Measurements from ENCODE around the gene DNM3. TPM values are rescaled to one million over a fixed set of nuclear protein-coding genes. Genes with fewer than 3 reads are reported as not detected.

The DNM3 gene
- total and polyA plus RNA-seq, 2 experiments from 2014 or later = 0.11 to 1.4 TPM

GRCh38 chr1:172287208-172287607, 445.9 kb downstream of the DNM3 start:
- no peaks in the 10 kb centered on the region for H3K9me2 ChIP-seq (ENCODE audit: insufficient read depth)
- peak overlapping the region; percentile 69 for H3K27ac ChIP-seq
- H4K20me1 ChIP-seq (ENCODE audit: insufficient read depth) = no peaks in the 10 kb centered on the region
- TF ChIP-seq EZH2 (IDR thresholded peaks at IDR 0.05; ENCODE audit: insufficient read depth, poor library complexity, severe bottlenecking) (no peak), EZH2phosphoT487 (IDR thresholded peaks at IDR 0.05; ENCODE audit: insufficient read depth, low read depth) (no peak)
- peak; percentile 91 for DNase-seq
- H3K9ac ChIP-seq = no peak overlapping the region
- H3K9me3 ChIP-seq (ENCODE audit: low read depth) = no peaks in the 10 kb centered on the region
- peaks cover 13% of the 10 kb centered on the region for H3K4me1 ChIP-seq (ENCODE audit: insufficient read depth)
- in situ Hi-C loops (cut with MboI) = no loop called here
- peaks cover 11% of the 10 kb centered on the region for H3F3A ChIP-seq (ENCODE audit: insufficient read depth)
- H3K4me3 ChIP-seq = peak overlapping the region; percentile 29; the same call in 1 of the 2 replicates
- no peaks in the 10 kb centered on the region for H3K79me2 ChIP-seq (ENCODE audit: insufficient read depth)
- no peak overlapping the region for H2AFZ ChIP-seq
- peak overlapping the region; percentile 32 for H3K4me2 ChIP-seq (ENCODE audit: unreplicated experiment)
- H3K36me3 ChIP-seq (ENCODE audit: low read depth) = no peaks in the 10 kb centered on the region
- H3K27me3 ChIP-seq (replicated peaks; ENCODE audit: insufficient read depth) = no peaks in the 10 kb centered on the region

- peaks cover 20% of the 10 kb centered on the region for H3K4me1 ChIP-seq (ENCODE audit: insufficient read depth)
- no peak overlapping the region for H3K27ac ChIP-seq
- H3K27me3 ChIP-seq (replicated peaks; ENCODE audit: insufficient read depth) = no peaks in the 10 kb centered on the region
- H3F3A ChIP-seq (ENCODE audit: insufficient read depth) = peaks cover 17% of the 10 kb centered on the region
- no peak overlapping the region for H3K9ac ChIP-seq
- in situ Hi-C loops (cut with MboI) = no loop called here
- no peak overlapping the region for H2AFZ ChIP-seq
- H4K20me1 ChIP-seq (ENCODE audit: insufficient read depth) = no peaks in the 10 kb centered on the region
- no peaks in the 10 kb centered on the region for H3K36me3 ChIP-seq (ENCODE audit: low read depth)
- TF ChIP-seq EZH2 (IDR thresholded peaks at IDR 0.05; ENCODE audit: insufficient read depth, poor library complexity, severe bottlenecking) (no peak), EZH2phosphoT487 (IDR thresholded peaks at IDR 0.05; ENCODE audit: insufficient read depth, low read depth) (no peak)
- H3K4me2 ChIP-seq (ENCODE audit: unreplicated experiment) = no peak overlapping the region
- H3K79me2 ChIP-seq (ENCODE audit: insufficient read depth) = no peaks in the 10 kb centered on the region
- no peaks in the 10 kb centered on the region for H3K9me2 ChIP-seq (ENCODE audit: insufficient read depth)
- no peak overlapping the region for H3K4me3 ChIP-seq
- H3K9me3 ChIP-seq (ENCODE audit: low read depth) = no peaks in the 10 kb centered on the region
- 92 to 93% methylated on average over 4 of the region's 4 CpGs for WGBS, 2 experiments (ENCODE audit: low coverage in 1 of 2, low lambda C conversion rate in 2 of 2, missing lambda C conversion rate in 2 of 2)
- no peak for DNase-seq
These were observed 447.3 kb downstream of the DNM3 start for GRCh38 chr1:172288581-172288980.

GRCh38 chr1:172289448-172289847, 448.1 kb downstream of the DNM3 start:
- Histone ChIP-seq H3K9me2 (ENCODE audit: insufficient read depth) (no peaks in the 10 kb centered on the region), H3K27ac (no peak overlapping the region), H3K4me2 (ENCODE audit: unreplicated experiment) (no peak overlapping the region), H3K27me3 (replicated peaks; ENCODE audit: insufficient read depth) (no peaks in the 10 kb centered on the region), H3K4me3 (no peak overlapping the region), H3K4me1 (ENCODE audit: insufficient read depth) (peaks cover 20% of the 10 kb centered on the region), H3F3A (ENCODE audit: insufficient read depth) (peaks cover 17% of the 10 kb centered on the region), H3K36me3 (ENCODE audit: low read depth) (no peaks in the 10 kb centered on the region), H3K9me3 (ENCODE audit: low read depth) (no peaks in the 10 kb centered on the region), H4K20me1 (ENCODE audit: insufficient read depth) (no peaks in the 10 kb centered on the region), H3K79me2 (ENCODE audit: insufficient read depth) (no peaks in the 10 kb centered on the region), H3K9ac (no peak overlapping the region), H2AFZ (no peak overlapping the region)
- DNase-seq = no peak
- TF ChIP-seq EZH2 (IDR thresholded peaks at IDR 0.05; ENCODE audit: insufficient read depth, poor library complexity, severe bottlenecking) (no peak), EZH2phosphoT487 (IDR thresholded peaks at IDR 0.05; ENCODE audit: insufficient read depth, low read depth) (no peak)
- 92% methylated on average over 2 of the region's 2 CpGs for WGBS, 2 experiments (ENCODE audit: low coverage in 1 of 2, low lambda C conversion rate in 2 of 2, missing lambda C conversion rate in 2 of 2)
- in situ Hi-C loops (cut with MboI) = no loop called here

- Histone ChIP-seq H4K20me1 (ENCODE audit: insufficient read depth) (no peaks in the 10 kb centered on the region), H3K4me1 (ENCODE audit: insufficient read depth) (0 out of 2 replicates have a peak, but pooled peaks cover 7% of the 10 kb centered on the region), H3K27me3 (replicated peaks; ENCODE audit: insufficient read depth) (no peaks in the 10 kb centered on the region), H3K36me3 (ENCODE audit: low read depth) (no peaks in the 10 kb centered on the region), H3K9ac (no peak overlapping the region), H3F3A (ENCODE audit: insufficient read depth) (0 out of 2 replicates have a peak, but pooled peaks cover 6% of the 10 kb centered on the region), H3K79me2 (ENCODE audit: insufficient read depth) (no peaks in the 10 kb centered on the region), H3K9me2 (ENCODE audit: insufficient read depth) (no peaks in the 10 kb centered on the region), H3K27ac (no peak overlapping the region), H3K4me2 (ENCODE audit: unreplicated experiment) (no peak overlapping the region), H3K4me3 (no peak overlapping the region), H2AFZ (no peak overlapping the region), H3K9me3 (ENCODE audit: low read depth) (no peaks in the 10 kb centered on the region)
- TF ChIP-seq EZH2phosphoT487 (IDR thresholded peaks at IDR 0.05; ENCODE audit: insufficient read depth, low read depth) (no peak), EZH2 (IDR thresholded peaks at IDR 0.05; ENCODE audit: insufficient read depth, poor library complexity, severe bottlenecking) (no peak)
- no peak for DNase-seq
- WGBS, 2 experiments (ENCODE audit: low coverage in 1 of 2, low lambda C conversion rate in 2 of 2, missing lambda C conversion rate in 2 of 2) = 57 to 59% methylated on average over 3 of the region's 3 CpGs
- in situ Hi-C loops (cut with MboI) = no loop called here
These were observed 451.5 kb downstream of the DNM3 start for GRCh38 chr1:172292840-172293239.

- Histone ChIP-seq H2AFZ (no peak overlapping the region), H3K79me2 (ENCODE audit: insufficient read depth) (no peaks in the 10 kb centered on the region), H3F3A (ENCODE audit: insufficient read depth) (0 out of 2 replicates have a peak, but pooled peaks cover 6% of the 10 kb centered on the region), H3K27me3 (replicated peaks; ENCODE audit: insufficient read depth) (no peaks in the 10 kb centered on the region), H3K9me3 (ENCODE audit: low read depth) (no peaks in the 10 kb centered on the region), H3K9me2 (ENCODE audit: insufficient read depth) (no peaks in the 10 kb centered on the region), H4K20me1 (ENCODE audit: insufficient read depth) (no peaks in the 10 kb centered on the region), H3K36me3 (ENCODE audit: low read depth) (no peaks in the 10 kb centered on the region), H3K4me2 (ENCODE audit: unreplicated experiment) (no peak overlapping the region), H3K27ac (no peak overlapping the region), H3K4me3 (no peak overlapping the region), H3K4me1 (ENCODE audit: insufficient read depth) (0 out of 2 replicates have a peak, but pooled peaks cover 7% of the 10 kb centered on the region), H3K9ac (no peak overlapping the region)
- 22 to 24% methylated on average over 2 of the region's 2 CpGs for WGBS, 2 experiments (ENCODE audit: low coverage in 1 of 2, low lambda C conversion rate in 2 of 2, missing lambda C conversion rate in 2 of 2)
- no peak for DNase-seq
- no peak for TF ChIP-seq EZH2 (IDR thresholded peaks at IDR 0.05; ENCODE audit: insufficient read depth, poor library complexity, severe bottlenecking)
- in situ Hi-C loops (cut with MboI) = no loop called here
These were observed 452.1 kb downstream of the DNM3 start for GRCh38 chr1:172293429-172293828.

Measured in GM23248 (cell line).